SH-SY5Y (cell line): Measurements from ENCODE around the gene PLCD1.

Experiments
- GATA2 ChIP-seq: IDR thresholded peaks from 2 replicates; pipeline ENCODE4 v1.6.1; 2011; ENCODE audit warnings: mild to moderate bottlenecking, low read depth, low read length
- GATA3 ChIP-seq: IDR thresholded peaks from 2 replicates; pipeline ENCODE4 v1.6.1; 2011; ENCODE audit warnings: low read depth, mild to moderate bottlenecking, low read length, moderate library complexity

The PLCD1 gene

GRCh38 chr3:37974121-37975083 lies 55.0 kb downstream of the PLCD1 start:
- TF ChIP-seq GATA3 (no peak), GATA2 (no peak)

- TF ChIP-seq GATA2 (no peak), GATA3 (no peak)
Measured at GRCh38 chr3:37973246-37974054, 56.0 kb downstream of the PLCD1 start.

DNA sequence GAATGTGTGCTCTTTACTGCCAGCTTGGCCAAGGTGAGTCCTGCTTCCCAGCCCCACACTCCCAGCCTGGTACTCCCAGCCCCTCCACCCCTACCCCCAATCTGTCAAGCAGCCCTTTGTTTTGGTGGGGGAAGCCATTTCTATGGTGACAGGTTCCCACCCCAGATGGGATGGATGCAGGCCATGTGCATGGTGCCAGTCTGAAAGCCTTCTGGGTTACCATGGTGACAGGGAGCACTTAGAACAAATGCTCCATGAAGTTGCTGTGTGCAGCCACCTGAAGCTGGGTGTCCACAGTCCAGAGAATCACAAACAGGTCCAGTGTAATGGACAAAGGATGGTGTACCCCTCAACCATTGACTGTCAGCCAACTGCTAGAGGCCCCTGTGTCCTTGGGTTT lies 58.0 kb downstream of the PLCD1 start:
- TF ChIP-seq GATA2 (no peak), GATA3 (no peak)

DNA sequence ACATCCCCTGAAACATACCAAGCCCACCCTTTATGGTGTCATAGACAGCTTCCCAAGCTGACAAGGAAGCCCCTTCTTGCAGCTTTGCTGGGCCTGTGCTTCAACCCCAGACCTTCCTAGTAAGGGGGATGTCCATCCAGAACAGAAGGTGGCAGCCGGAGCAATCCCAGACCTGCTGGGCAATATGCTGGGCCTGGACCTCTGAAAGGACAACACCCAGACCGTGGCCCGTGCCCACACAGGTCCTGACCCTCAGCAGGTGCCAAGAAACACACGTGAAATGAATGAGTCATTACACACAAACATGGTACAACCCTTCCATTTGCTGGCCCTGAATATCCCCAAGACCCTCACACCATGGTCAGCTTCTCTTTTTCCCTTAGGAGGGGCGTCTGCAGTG lies 58.6 kb downstream of the PLCD1 start:
- no peak for TF ChIP-seq GATA2
- no peak for TF ChIP-seq GATA3

- TF ChIP-seq GATA2 (no peak), GATA3 (no peak)
Measured at GRCh38 chr3:37969596-37970100, 59.8 kb downstream of the PLCD1 start.

- TF ChIP-seq GATA2 (no peak), GATA3 (no peak)
Measured at GRCh38 chr3:37968813-37969595, 60.4 kb downstream of the PLCD1 start.

GRCh38 chr3:37968199-37968598 lies 61.2 kb downstream of the PLCD1 start:
- TF ChIP-seq GATA3 = no peak
- TF ChIP-seq GATA2 = no peak

DNA sequence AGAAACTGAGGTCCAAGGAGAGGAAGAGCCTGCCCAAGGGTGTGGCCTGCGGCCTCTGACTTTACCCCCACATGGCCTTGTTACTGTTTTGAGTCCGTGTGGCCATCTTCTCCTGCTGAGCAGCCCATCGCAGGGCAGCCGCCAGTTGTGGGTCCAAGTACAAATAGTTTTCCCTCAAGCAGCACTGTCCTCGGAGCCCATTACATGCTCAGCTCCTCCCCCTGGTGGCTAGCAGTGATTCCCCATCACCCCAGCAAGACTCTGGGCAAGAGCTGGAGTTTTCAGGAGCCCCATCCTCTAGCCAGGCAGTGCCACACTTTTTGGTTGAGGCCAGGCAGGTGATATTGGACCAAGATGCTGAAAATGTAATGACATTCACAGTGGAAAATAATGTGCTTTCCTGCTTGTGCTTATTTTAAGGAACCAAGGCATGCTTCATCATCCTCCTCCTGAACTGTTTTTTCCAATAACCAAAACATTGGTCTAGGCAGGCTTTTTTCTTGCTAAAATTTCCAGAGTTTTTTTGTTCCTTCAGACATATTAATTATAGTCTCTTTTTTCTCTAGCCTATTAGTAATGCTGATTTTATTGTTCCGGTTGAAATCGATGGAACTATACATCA lies 62.1 kb downstream of the PLCD1 start:
- TF ChIP-seq GATA2 (no peak), GATA3 (no peak)

- TF ChIP-seq GATA2 = no peak
- TF ChIP-seq GATA3 = no peak
Measured at GRCh38 chr3:37964716-37965115, 64.7 kb downstream of the PLCD1 start.

GRCh38 chr3:37964146-37964545 lies 65.3 kb downstream of the PLCD1 start:
- TF ChIP-seq GATA2 = no peak
- TF ChIP-seq GATA3 = no peak

DNA sequence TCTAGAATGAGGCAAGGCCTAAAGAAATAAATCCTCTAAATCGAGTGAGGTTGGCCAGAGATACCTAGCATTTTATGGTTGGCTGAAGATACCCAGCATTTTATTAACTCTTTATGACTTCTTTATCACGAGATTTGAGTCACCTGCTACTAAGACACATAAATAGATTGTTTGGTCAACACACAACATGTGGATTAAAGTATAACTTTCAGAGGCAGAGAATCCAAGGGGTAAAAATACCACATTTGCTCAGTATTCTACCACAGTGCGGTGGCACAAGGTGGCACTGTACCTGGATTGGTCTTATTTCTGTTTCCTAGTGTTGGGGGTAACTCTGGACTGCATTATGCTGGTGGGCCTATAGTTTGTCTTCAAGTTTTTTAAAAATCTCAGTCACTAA lies 65.8 kb downstream of the PLCD1 start:
- TF ChIP-seq GATA2 (no peak), GATA3 (no peak)

DNA sequence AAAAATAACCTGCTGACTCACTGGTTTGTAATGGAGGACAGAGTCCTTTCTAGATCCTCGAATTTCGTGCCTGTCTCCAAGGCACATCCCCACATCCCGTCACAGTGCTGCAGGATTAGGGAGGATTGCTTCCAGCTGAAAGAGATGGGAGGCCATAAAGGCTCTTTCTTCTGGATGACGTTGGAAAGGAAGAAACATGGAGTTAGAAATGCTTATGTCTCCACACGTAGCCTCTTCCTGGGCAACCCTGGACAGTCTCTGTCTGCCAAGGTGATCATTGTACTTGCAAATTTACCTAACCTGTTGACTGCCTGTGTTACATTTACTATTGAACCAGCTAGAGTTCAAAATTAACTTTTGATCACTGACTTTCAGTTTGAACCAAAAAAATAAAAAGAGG lies 66.4 kb downstream of the PLCD1 start:
- no peak for TF ChIP-seq GATA2
- TF ChIP-seq GATA3 = no peak
